Omental fat pad (tissue), 4 donors: Measurements from ENCODE around the gene ADCY2. TPM values are rescaled to one million over a fixed set of nuclear protein-coding genes. Genes with fewer than 3 reads are reported as not detected.

Experiments used
- ATAC-seq: fragments of 150-250 bp; one replicate; pipeline ENCODE4 v1.9.1; 2016; ENCODE audit warnings: mild to moderate bottlenecking, moderate library complexity; ENCODE audit not compliant: low FRiP score
- DNase-seq: peaks from one replicate; pipeline ENCODE4 v3.0.0-alpha.2; 2019; ENCODE audit warnings: low spot score
- total RNA-seq, 4 donors: library from RNA; depleted of rRNA; stranded (reverse); fragments of >200 nt; gene quantifications; one replicate each; pipeline ENCODE4 v1.1.0, GENCODE V29; 2016
- TF ChIP-seq, protein P1 (sequence below), 3 donors: fragments of 450-650 bp; IDR thresholded peaks; one replicate each; pipeline ENCODE4 v1.5.1; 2016 to 2017; ENCODE audit warnings: antibody characterized with exemption in 3 of 3, mild to moderate bottlenecking in 3 of 3, moderate library complexity in 2 of 3

Gene ADCY2
- total RNA-seq, 4 donors from 2014 or later = 1.1 to 2.4 (median 1.7) TPM

DNA sequence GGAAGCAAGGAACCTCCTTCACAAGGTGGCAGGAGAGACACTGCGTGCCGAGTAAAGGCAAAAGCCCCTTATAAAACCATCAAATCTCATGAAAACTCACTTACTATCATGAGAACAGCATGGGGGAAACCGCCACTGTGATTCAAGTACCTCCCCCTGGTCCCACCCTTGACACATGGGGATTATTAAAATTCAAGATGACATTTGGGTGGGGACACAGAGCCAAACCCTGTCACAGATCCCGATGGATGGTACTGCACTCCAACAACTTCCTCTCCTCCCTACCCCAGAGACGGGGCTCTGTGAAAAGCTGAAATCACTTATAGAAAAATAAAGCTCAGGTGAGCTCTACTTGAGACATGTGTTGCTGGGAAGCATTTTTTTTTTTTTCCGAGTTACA is 10.3 kb upstream of the ADCY2 start:
- no peak for ATAC-seq
- TF ChIP-seq, protein P1, sequence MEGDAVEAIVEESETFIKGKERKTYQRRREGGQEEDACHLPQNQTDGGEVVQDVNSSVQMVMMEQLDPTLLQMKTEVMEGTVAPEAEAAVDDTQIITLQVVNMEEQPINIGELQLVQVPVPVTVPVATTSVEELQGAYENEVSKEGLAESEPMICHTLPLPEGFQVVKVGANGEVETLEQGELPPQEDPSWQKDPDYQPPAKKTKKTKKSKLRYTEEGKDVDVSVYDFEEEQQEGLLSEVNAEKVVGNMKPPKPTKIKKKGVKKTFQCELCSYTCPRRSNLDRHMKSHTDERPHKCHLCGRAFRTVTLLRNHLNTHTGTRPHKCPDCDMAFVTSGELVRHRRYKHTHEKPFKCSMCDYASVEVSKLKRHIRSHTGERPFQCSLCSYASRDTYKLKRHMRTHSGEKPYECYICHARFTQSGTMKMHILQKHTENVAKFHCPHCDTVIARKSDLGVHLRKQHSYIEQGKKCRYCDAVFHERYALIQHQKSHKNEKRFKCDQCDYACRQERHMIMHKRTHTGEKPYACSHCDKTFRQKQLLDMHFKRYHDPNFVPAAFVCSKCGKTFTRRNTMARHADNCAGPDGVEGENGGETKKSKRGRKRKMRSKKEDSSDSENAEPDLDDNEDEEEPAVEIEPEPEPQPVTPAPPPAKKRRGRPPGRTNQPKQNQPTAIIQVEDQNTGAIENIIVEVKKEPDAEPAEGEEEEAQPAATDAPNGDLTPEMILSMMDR (IDR thresholded peaks at IDR 0.05) = no peak
- no peak for DNase-seq

DNA sequence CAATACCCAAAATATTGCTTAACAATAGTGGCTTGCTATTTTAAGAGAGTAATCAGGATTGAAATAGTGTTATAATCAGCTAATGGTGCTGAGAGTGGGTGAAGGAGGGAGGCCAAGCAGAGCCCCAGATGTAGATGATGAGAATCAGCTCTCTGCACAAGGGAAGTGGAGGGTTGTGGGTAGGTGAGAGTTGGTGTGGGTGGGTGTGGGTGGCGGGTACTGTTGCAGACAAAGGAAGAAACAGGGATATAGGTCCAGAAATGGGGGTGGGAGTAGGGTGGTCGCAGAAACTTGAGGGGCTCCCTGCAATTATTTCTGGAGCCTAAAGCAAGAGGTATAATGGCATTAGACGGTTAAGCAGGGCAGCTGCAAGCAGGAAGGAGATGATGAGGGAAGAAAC is 7.4 kb upstream of the ADCY2 start:
- TF ChIP-seq, protein P1 (IDR thresholded peaks at IDR 0.05) = no peak
- DNase-seq (no peak), ATAC-seq (no peak)

DNA sequence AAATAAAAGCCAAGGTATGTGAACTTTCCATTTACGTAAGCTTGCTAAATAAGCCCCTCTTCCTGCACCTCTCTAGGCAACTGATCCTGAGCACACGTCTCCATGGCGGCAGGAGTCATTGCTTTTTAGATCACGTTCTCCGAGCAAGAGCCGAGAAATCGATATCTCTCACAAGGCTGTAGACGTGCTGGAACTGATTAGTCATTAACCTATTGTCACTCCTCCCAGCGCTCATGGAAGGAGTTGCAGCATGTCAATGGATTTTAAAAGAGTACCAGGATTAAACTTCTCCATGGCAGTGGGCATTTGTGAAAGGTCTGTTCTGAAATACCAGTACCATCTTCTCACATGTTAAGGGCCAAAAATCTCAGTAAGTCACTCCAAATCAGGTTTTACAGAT is 4.7 kb upstream of the ADCY2 start:
- DNase-seq = no peak
- no peak for ATAC-seq
- TF ChIP-seq, protein P1 (IDR thresholded peaks at IDR 0.05) = no peak

DNA sequence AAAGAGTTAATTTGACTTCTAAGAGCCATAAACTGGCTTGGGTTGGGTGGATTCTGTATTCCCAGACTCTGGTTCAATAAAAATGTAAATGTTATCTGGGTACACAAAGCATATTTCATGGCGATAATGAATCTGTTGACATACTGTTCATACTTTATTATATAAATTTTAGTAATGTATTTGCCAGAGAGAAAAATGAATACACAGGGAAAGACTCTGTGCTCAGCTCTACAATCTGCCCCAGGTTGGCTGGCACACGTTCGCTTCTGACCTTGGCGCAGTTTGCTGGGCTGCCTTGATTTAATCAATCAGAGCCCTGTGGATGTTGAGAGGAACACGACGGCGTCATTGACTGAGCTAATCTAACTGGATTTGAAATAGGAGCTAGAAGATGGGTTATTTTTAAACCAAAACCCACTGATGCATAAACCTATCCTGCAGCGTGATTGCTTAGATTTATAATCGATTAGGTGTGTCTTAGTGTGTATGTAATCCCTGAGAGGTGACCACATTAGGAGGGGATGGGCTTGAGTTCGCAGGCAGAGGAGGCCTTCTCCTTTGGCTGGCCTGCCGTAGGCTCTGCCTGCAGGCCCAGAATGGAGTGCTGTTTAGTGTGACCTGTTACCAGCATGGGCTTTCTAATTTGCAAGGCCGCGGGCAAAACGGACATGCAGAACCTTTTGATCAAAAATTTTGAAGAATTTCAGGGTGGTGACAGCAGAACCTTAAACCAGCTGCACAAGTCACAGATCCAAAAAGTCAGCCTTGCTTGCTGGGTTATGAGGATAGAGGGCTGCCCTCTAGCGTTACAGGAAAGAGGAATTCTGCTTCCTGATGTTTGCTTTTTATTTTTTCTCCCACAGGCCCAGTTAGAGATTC is 3.9 kb upstream of the ADCY2 start:
- no peak for ATAC-seq
- TF ChIP-seq, protein P1 (IDR thresholded peaks at IDR 0.05) = no peak
- no peak for DNase-seq

DNA sequence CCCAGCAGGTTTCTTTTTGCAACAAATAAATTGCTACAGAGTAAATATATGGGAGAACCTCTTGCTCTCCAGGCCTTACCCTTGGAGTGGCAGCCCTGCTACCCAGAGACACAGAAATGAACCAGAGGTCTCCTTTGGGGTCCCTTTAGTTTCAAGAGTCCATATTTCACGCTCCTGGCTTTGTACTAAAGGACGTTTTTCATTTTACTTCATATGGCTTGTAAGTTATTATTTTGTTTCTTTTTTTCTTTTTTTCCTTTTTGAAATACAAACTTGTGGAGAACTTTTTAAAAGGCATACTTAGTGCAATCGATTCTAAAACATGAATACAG is 3.3 kb upstream of the ADCY2 start:
- DNase-seq (no peak), ATAC-seq (no peak)
- TF ChIP-seq, protein P1 (IDR thresholded peaks at IDR 0.05) = no peak

DNA sequence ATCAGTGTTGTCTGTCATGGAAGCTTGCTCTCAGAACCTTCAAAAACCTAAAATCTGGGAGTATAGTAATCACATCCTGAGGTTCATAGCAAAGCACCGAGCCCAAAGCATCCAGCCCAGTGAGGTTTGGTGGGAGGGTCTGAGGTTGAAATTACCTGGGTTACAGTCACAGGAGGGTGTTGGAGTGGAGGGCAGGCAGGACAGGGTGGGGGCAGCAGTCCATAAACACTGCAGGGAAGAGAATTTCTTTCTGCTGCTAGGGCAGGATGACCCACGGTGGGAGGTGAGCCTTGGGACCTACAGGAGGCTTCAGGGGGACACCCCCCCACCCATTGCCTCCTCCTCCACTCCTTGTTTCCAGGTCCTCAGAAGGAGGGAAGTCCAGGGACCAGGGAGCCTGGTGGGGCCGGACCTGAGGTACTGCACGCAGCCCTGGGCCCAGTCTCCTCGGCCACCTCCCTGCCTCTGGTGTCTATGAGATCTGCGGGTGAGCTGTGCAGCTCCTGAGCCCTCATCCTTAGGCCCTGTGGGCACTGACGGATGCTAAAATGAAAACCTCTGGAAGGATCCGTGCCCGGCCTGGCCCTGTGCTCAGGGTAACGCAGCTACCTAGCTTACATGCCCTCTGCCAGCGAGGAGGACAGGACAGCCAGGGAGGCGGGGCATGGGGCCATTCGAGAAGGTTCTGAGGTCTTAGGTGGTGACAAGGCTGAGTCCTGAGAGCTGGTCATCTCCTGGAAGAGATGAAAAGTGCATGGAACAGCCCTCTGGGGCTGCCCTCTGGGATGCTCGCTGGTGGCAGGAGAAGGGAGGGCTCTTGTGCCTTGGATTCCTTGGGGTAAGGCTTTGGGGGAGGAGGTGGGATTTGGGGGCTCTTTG is 1.8 kb upstream of the ADCY2 start:
- DNase-seq (no peak), ATAC-seq (no peak)
- TF ChIP-seq, protein P1 (IDR thresholded peaks at IDR 0.05) = no peak
